ENCODE data around the gene GRK4. TPM values are rescaled to one million over a fixed set of nuclear protein-coding genes. Genes with fewer than 3 reads are reported as not detected.

GRK4 gene
- total RNA-seq, 2 donors from 2014 or later = 6.9 to 9.9 TPM

DNA sequence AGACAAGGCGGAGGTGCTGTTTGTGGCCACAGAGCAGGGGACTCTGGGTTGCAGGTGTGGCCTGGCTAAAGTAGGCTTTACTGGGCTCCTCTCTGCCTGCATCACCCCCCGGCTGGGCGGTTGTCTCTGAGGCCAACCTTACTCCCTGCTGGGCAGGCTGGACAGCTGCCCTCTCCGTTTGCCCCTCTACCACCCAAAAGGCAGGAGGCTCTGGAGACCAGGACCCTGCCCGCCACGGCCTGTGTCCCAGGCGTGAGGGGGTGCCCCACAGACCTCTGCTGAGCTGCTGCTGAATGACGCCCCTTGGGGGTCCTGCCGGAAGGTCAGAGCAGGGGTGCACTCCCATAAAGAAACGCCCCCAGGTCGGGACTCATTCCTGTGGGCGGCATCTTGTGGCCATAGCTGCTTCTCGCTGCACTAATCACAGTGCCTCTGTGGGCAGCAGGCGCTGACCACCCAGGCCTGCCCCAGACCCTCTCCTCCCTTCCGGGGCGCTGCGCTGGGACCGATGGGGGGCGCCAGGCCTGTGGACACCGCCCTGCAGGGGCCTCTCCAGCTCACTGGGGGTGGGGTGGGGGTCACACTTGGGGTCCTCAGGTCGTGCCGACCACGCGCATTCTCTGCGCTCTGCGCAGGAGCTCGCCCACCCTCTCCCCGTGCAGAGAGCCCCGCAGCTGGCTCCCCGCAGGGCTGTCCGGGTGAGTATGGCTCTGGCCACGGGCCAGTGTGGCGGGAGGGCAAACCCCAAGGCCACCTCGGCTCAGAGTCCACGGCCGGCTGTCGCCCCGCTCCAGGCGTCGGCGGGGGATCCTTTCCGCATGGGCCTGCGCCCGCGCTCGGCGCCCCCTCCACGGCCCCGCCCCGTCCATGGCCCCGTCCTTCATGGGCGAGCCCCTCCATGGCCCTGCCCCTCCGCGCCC, 110.0 kb downstream of the GRK4 start:
- H3K9me3 ChIP-seq = no peaks in the 10 kb centered on the region
- H3K4me3 ChIP-seq = peak overlapping the region; percentile 97
- H3K36me3 ChIP-seq = no peaks in the 10 kb centered on the region
- TF ChIP-seq, protein P1, sequence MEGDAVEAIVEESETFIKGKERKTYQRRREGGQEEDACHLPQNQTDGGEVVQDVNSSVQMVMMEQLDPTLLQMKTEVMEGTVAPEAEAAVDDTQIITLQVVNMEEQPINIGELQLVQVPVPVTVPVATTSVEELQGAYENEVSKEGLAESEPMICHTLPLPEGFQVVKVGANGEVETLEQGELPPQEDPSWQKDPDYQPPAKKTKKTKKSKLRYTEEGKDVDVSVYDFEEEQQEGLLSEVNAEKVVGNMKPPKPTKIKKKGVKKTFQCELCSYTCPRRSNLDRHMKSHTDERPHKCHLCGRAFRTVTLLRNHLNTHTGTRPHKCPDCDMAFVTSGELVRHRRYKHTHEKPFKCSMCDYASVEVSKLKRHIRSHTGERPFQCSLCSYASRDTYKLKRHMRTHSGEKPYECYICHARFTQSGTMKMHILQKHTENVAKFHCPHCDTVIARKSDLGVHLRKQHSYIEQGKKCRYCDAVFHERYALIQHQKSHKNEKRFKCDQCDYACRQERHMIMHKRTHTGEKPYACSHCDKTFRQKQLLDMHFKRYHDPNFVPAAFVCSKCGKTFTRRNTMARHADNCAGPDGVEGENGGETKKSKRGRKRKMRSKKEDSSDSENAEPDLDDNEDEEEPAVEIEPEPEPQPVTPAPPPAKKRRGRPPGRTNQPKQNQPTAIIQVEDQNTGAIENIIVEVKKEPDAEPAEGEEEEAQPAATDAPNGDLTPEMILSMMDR (IDR thresholded peaks at IDR 0.05) = no peak
- peak overlapping the region in 1 of 2 donors; percentile 38 for H3K27ac ChIP-seq
- H3K4me1 ChIP-seq (ENCODE audit: control insufficient read depth in 1 of 2, low read depth in 2 of 2) = peaks cover 9 to 16% of the 10 kb centered on the region in 2 donors
- no peak for ATAC-seq (ENCODE audit: insufficient number of reproducible peaks, low FRiP score, low read depth)
- H3K27me3 ChIP-seq (replicated peaks; ENCODE audit: insufficient read depth) = no peaks in the 10 kb centered on the region
- no peak for DNase-seq (ENCODE audit: low spot score)

DNA sequence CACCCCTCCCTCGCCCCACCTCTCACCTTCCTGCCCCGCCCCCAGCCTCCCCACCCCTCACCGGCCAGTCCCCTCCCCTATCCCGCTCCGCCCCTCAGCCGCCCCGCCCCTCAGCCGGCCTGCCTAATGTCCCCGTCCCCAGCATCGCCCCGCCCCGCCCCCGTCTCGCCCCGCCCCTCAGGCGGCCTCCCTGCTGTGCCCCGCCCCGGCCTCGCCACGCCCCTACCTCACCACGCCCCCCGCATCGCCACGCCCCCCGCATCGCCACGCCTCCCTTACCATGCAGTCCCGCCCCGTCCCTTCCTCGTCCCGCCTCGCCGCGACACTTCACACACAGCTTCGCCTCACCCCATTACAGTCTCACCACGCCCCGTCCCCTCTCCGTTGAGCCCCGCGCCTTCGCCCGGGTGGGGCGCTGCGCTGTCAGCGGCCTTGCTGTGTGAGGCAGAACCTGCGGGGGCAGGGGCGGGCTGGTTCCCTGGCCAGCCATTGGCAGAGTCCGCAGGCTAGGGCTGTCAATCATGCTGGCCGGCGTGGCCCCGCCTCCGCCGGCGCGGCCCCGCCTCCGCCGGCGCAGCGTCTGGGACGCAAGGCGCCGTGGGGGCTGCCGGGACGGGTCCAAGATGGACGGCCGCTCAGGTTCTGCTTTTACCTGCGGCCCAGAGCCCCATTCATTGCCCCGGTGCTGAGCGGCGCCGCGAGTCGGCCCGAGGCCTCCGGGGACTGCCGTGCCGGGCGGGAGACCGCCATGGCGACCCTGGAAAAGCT, 110.9 kb downstream of the GRK4 start, which contains the start of the genes HTT and HTT-AS:
Gene HTT, plus strand, starts transcription at position 604 of the 768 bp plus-strand sequence. Its CDS starts 145 bp downstream, at position 749.
Gene HTT-AS, minus strand, starts transcription at position 461 of the 768 bp plus-strand sequence.
- H3K4me3 ChIP-seq = peak within 1 kb of the TSS; percentile 97
- peak within 1 kb of the TSS; percentile 81 to 83 for H3K27ac ChIP-seq
- H3K36me3 ChIP-seq = no peaks in the 10 kb centered on the region
- H3K9me3 ChIP-seq = no peaks in the 10 kb centered on the region
- H3K4me1 ChIP-seq (ENCODE audit: control insufficient read depth in 1 of 2, low read depth in 2 of 2) = peaks cover 9 to 16% of the 10 kb centered on the region in 2 donors
- ATAC-seq (ENCODE audit: insufficient number of reproducible peaks, low FRiP score, low read depth) (peak; percentile 94), DNase-seq (ENCODE audit: low spot score) (peak; percentile 84)
- no peaks in the 10 kb centered on the region for H3K27me3 ChIP-seq (replicated peaks; ENCODE audit: insufficient read depth)
- TF ChIP-seq, protein P1 (IDR thresholded peaks at IDR 0.05) = peak; percentile 15

DNA sequence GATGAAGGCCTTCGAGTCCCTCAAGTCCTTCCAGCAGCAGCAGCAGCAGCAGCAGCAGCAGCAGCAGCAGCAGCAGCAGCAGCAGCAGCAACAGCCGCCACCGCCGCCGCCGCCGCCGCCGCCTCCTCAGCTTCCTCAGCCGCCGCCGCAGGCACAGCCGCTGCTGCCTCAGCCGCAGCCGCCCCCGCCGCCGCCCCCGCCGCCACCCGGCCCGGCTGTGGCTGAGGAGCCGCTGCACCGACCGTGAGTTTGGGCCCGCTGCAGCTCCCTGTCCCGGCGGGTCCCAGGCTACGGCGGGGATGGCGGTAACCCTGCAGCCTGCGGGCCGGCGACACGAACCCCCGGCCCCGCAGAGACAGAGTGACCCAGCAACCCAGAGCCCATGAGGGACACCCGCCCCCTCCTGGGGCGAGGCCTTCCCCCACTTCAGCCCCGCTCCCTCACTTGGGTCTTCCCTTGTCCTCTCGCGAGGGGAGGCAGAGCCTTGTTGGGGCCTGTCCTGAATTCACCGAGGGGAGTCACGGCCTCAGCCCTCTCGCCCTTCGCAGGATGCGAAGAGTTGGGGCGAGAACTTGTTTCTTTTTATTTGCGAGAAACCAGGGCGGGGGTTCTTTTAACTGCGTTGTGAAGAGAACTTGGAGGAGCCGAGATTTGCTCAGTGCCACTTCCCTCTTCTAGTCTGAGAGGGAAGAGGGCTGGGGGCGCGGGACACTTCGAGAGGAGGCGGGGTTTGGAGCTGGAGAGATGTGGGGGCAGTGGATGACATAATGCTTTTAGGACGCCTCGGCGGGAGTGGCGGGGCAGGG, 111.7 kb downstream of the GRK4 start:
- peak overlapping the region; percentile 97 for H3K4me3 ChIP-seq
- no peak for ATAC-seq (ENCODE audit: insufficient number of reproducible peaks, low FRiP score, low read depth)
- no peaks in the 10 kb centered on the region for H3K9me3 ChIP-seq
- no peaks in the 10 kb centered on the region for H3K36me3 ChIP-seq
- no peaks in the 10 kb centered on the region for H3K27me3 ChIP-seq (replicated peaks; ENCODE audit: insufficient read depth)
- H3K4me1 ChIP-seq (ENCODE audit: control insufficient read depth in 1 of 2, low read depth in 2 of 2) = peaks cover 9 to 16% of the 10 kb centered on the region in 2 donors
- no peak for DNase-seq (ENCODE audit: low spot score)
- H3K27ac ChIP-seq = peak overlapping the region; percentile 81 to 83
- TF ChIP-seq, protein P1 (IDR thresholded peaks at IDR 0.05) = no peak

DNA sequence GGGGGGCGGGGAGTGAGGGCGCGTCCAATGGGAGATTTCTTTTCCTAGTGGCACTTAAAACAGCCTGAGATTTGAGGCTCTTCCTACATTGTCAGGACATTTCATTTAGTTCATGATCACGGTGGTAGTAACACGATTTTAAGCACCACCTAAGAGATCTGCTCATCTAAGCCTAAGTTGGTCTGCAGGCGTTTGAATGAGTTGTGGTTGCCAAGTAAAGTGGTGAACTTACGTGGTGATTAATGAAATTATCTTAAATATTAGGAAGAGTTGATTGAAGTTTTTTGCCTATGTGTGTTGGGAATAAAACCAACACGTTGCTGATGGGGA, 112.2 kb downstream of the GRK4 start:
- Histone ChIP-seq H3K36me3 (no peaks in the 10 kb centered on the region), H3K27me3 (replicated peaks; ENCODE audit: insufficient read depth) (no peaks in the 10 kb centered on the region), H3K27ac (peak overlapping the region; percentile 42 to 83), H3K4me3 (peak overlapping the region; percentile 97), H3K9me3 (no peaks in the 10 kb centered on the region), H3K4me1 (ENCODE audit: control insufficient read depth in 1 of 2, low read depth in 2 of 2) (peaks cover 9 to 16% of the 10 kb centered on the region in 2 donors)
- ATAC-seq (ENCODE audit: insufficient number of reproducible peaks, low FRiP score, low read depth) = no peak
- DNase-seq (ENCODE audit: low spot score) = no peak
- TF ChIP-seq, protein P1 (IDR thresholded peaks at IDR 0.05) = no peak

Data from thoracic aorta (tissue), 2 donors.